Keratinocyte (primary cell): ENCODE results near the gene ZNHIT3.

ENCODE experiments used
- EZH2 ChIP-seq: IDR thresholded peaks from one replicate; pipeline ENCODE4 v1.6.1; 2012; ENCODE audit warnings: inconsistent platforms, mild to moderate bottlenecking, low read length, moderate library complexity
- TF ChIP-seq, protein P1 (sequence below), 3 experiments: IDR thresholded peaks in 1 of 3; conservative IDR thresholded peaks in 1 of 3; optimal IDR thresholded peaks in 1 of 3; 2 replicates in 2 of 3; 3 replicates in 1 of 3; pipeline versions ENCODE3 to v1.5.1; 2011; ENCODE audit warnings: low read length in 3 of 3, mild to moderate bottlenecking in 3 of 3, moderate library complexity in 2 of 3, control low read depth in 1 of 3, inconsistent platforms in 1 of 3; ENCODE audit not compliant: insufficient read depth in 2 of 3; ENCODE audit errors: extremely low read depth in 1 of 3

DNA sequence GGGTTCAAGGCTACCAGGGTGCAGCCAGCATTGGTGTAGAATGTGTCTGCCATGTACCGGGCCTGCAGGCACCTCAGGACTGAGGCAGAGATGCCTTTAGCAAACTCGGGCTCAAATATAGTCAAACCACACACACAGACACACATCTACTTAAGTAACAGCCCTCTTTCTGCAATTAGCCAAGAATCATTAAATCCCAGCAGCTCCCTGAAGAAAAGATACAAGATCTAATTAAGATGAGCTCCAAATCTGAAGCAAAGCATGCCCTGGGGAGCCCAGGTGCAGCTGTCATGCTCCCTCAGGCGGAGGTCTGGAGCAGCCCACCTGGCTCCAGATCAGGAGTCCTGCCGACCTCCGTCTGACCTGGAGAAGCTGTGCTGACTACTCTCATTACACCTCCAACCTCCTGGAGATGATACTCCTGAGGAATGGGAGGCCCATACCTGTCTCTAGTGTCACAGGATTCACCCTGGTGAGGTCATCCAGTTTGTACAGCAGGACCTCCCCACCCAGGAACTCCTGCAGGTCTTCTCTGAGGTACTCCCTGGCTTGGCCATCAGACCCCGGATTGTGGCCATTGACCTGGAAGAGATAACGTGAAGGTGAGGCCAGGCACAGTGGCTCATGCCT is 41.3 kb downstream of the ZNHIT3 start:
- TF ChIP-seq, protein P1, sequence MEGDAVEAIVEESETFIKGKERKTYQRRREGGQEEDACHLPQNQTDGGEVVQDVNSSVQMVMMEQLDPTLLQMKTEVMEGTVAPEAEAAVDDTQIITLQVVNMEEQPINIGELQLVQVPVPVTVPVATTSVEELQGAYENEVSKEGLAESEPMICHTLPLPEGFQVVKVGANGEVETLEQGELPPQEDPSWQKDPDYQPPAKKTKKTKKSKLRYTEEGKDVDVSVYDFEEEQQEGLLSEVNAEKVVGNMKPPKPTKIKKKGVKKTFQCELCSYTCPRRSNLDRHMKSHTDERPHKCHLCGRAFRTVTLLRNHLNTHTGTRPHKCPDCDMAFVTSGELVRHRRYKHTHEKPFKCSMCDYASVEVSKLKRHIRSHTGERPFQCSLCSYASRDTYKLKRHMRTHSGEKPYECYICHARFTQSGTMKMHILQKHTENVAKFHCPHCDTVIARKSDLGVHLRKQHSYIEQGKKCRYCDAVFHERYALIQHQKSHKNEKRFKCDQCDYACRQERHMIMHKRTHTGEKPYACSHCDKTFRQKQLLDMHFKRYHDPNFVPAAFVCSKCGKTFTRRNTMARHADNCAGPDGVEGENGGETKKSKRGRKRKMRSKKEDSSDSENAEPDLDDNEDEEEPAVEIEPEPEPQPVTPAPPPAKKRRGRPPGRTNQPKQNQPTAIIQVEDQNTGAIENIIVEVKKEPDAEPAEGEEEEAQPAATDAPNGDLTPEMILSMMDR (optimal IDR thresholded peaks at IDR 0.05 in 1 of 3, IDR thresholded peaks at IDR 0.05 in 1 of 3, conservative IDR thresholded peaks at IDR 0.05 in 1 of 3; ENCODE audit: extremely low read depth in 1 of 3, insufficient read depth in 2 of 3, low read length in 3 of 3) = no peak
- no peak for TF ChIP-seq EZH2
